Activated naive CD4-positive, alpha-beta T cell treated with anti-CD3 and anti-CD28 coated beads, Interleukin-2, amount 50 U/mL, for 16 hours (primary cell): ENCODE measurements around the gene MAPK14.

Experiments
- DNase-seq: peaks from one replicate; pipeline ENCODE4 v3.0.0-alpha.2; 2020

MAPK14 gene

GRCh38 chr6:36141961-36142360 is 114.4 kb downstream of the MAPK14 start:
- DNase-seq: no peak

- no peak for DNase-seq
Observed at GRCh38 chr6:36142971-36143838, 115.6 kb downstream of the MAPK14 start.

- DNase-seq: no peak
Observed at GRCh38 chr6:36145495-36145894, 117.9 kb downstream of the MAPK14 start.

- no peak for DNase-seq
Observed at GRCh38 chr6:36147294-36147693, 119.7 kb downstream of the MAPK14 start.

- DNase-seq: no peak
Observed at GRCh38 chr6:36149476-36149875, 121.9 kb downstream of the MAPK14 start.

- DNase-seq: no peak
Observed at GRCh38 chr6:36150283-36150682, 122.7 kb downstream of the MAPK14 start.

GRCh38 chr6:36154286-36154685 is 126.7 kb downstream of the MAPK14 start:
- no peak for DNase-seq

GRCh38 chr6:36155662-36156061 is 128.1 kb downstream of the MAPK14 start:
- no peak for DNase-seq

- no peak for DNase-seq
Observed at GRCh38 chr6:36160147-36160760, 132.6 kb downstream of the MAPK14 start.
